Esophagus squamous epithelium (tissue), 5 donors: Measurements from ENCODE around the gene CARD6. TPM values are rescaled to one million over a fixed set of nuclear protein-coding genes. Genes with fewer than 3 reads are reported as not detected.
A peak's percentile ranks its signal among the peaks of the same experiment; 100 is the strongest.
"Not testable (repeated sequence)": the region's sequence is repeated elsewhere in the genome, so short reads cannot be mapped to it uniquely, and the experiment has no call there.

Experiments used
- DNase-seq: peaks from one replicate; lab custom pipeline; 2025; lab: John Stamatoyannopoulos, UW
- H3K27ac ChIP-seq, 4 donors: fragments of 200-600 bp; sonication (generic); one replicate each; pipeline ENCODE4 v1.5.1; 2016 to 2019; ENCODE audit warnings: mild to moderate bottlenecking in 1 of 4
- H3K27me3 ChIP-seq, 4 donors: fragments of 200-600 bp; sonication (generic); 1 replicate in 3 of 4; 2 replicates in 1 of 4; pipeline versions ENCODE4 v1.5.1 to v1.6.0; 2017 to 2021; ENCODE audit warnings: antibody characterized with exemption in 1 of 4
- H3K36me3 ChIP-seq, 3 donors: fragments of 200-600 bp; sonication (generic); one replicate each; pipeline ENCODE4 v1.5.1; 2016 to 2019
- H3K4me1 ChIP-seq, 3 donors: fragments of 200-600 bp; sonication (generic); one replicate each; pipeline ENCODE4 v1.5.1; 2017 to 2019
- H3K4me3 ChIP-seq, 4 donors: fragments of 200-600 bp; sonication (generic); 1 replicate in 3 of 4; 2 replicates in 1 of 4; pipeline ENCODE4 v1.5.1; 2016 to 2019; ENCODE audit warnings: mild to moderate bottlenecking in 2 of 4, moderate library complexity in 1 of 4
- H3K9me3 ChIP-seq, 3 donors: fragments of 200-600 bp; sonication (generic); one replicate each; pipeline ENCODE4 v1.5.1; 2016 to 2019
- POLR2A ChIP-seq, 4 donors: fragments of 450-650 bp; IDR thresholded peaks; one replicate each; pipeline ENCODE4 v1.6.1; 2017; ENCODE audit warnings: antibody characterized with exemption in 4 of 4, mild to moderate bottlenecking in 4 of 4, moderate library complexity in 3 of 4
- WGBS, 2 donors: methylation state at CpG; one replicate each; pipeline ENCODE4 v1.1.5; 2018; 5-methylcytosine and 5-hydroxymethylcytosine counted together
- intact Hi-C: fragments of 100-400 bp; cut with DNase I; formaldehyde crosslinking; loops from one replicate; pipeline ENCODE4 v1.15.0; 2022
- total RNA-seq, 4 donors: library from RNA; depleted of rRNA; stranded (reverse); fragments of >200 nt; gene quantifications; one replicate each; pipeline ENCODE4 v1.1.0, GENCODE V29; 2016
- TF ChIP-seq, protein P1 (sequence below), 6 experiments: fragments of 450-650 bp in 4 of 6; fragments of 200-600 bp in 2 of 6; sonication (generic) in 2 of 6; IDR thresholded peaks; one replicate each; pipeline ENCODE4 v1.5.1; 2016 to 2019; ENCODE audit warnings: antibody characterized with exemption in 6 of 6, mild to moderate bottlenecking in 4 of 6, moderate library complexity in 4 of 6
- donor health status: DM: yes; HTN: yes; CAD: no.

Gene CARD6, protein sequence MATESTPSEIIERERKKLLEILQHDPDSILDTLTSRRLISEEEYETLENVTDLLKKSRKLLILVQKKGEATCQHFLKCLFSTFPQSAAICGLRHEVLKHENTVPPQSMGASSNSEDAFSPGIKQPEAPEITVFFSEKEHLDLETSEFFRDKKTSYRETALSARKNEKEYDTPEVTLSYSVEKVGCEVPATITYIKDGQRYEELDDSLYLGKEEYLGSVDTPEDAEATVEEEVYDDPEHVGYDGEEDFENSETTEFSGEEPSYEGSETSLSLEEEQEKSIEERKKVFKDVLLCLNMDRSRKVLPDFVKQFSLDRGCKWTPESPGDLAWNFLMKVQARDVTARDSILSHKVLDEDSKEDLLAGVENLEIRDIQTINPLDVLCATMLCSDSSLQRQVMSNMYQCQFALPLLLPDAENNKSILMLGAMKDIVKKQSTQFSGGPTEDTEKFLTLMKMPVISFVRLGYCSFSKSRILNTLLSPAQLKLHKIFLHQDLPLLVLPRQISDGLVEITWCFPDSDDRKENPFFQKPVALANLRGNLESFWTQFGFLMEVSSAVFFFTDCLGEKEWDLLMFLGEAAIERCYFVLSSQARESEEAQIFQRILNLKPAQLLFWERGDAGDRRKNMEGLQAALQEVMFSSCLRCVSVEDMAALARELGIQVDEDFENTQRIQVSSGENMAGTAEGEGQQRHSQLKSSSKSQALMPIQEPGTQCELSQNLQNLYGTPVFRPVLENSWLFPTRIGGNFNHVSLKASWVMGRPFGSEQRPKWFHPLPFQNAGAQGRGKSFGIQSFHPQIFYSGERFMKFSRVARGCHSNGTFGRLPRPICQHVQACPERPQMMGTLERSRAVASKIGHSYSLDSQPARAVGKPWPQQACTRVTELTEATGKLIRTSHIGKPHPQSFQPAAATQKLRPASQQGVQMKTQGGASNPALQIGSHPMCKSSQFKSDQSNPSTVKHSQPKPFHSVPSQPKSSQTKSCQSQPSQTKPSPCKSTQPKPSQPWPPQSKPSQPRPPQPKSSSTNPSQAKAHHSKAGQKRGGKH
- 10 to 100 TPM; 17.7 to 20.4 (median 19.2) TPM for total RNA-seq

- TF ChIP-seq, protein P1, sequence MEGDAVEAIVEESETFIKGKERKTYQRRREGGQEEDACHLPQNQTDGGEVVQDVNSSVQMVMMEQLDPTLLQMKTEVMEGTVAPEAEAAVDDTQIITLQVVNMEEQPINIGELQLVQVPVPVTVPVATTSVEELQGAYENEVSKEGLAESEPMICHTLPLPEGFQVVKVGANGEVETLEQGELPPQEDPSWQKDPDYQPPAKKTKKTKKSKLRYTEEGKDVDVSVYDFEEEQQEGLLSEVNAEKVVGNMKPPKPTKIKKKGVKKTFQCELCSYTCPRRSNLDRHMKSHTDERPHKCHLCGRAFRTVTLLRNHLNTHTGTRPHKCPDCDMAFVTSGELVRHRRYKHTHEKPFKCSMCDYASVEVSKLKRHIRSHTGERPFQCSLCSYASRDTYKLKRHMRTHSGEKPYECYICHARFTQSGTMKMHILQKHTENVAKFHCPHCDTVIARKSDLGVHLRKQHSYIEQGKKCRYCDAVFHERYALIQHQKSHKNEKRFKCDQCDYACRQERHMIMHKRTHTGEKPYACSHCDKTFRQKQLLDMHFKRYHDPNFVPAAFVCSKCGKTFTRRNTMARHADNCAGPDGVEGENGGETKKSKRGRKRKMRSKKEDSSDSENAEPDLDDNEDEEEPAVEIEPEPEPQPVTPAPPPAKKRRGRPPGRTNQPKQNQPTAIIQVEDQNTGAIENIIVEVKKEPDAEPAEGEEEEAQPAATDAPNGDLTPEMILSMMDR (IDR thresholded peaks at IDR 0.05): no peak
- TF ChIP-seq POLR2A (IDR thresholded peaks at IDR 0.05): no peak
- H3K27ac ChIP-seq: peak within 1 kb of the TSS; percentile 80 to 90 (median 86)
- H3K9me3 ChIP-seq: no peaks in the 10 kb centered on the region
- H3K4me3 ChIP-seq: peak within 1 kb of the TSS; percentile 21 to 71 (median 48)
- peaks cover 5 to 31% (median 10%) of the 10 kb centered on the region in 3 donors for H3K4me1 ChIP-seq
- DNase-seq: no peak
- no peaks in the 10 kb centered on the region for H3K27me3 ChIP-seq
- peaks cover 0 to 22% (median 0%) of the 10 kb centered on the region in 3 donors for H3K36me3 ChIP-seq
- intact Hi-C loops: no loop called here
- WGBS, 2 donors: 8 to 10% methylated on average over 9 of the region's 9 CpGs
These were observed at the start of gene CARD6 for GRCh38 chr5:40841068-40841805. CARD6 (plus strand) TSS chr5:40841367; CDS start chr5:40841383, 16 bp downstream.

GRCh38 chr5:40791715-40792139 lies 49.4 kb upstream of the CARD6 start:
- Histone ChIP-seq H3K9me3 (no peaks in the 10 kb centered on the region), H3K4me3 (no peak overlapping the region), H3K4me1 (peaks cover 0 to 54% (median 26%) of the 10 kb centered on the region in 3 donors), H3K36me3 (peaks cover 0 to 17% (median 0%) of the 10 kb centered on the region in 3 donors), H3K27me3 (no peaks in the 10 kb centered on the region), H3K27ac (no peak overlapping the region)
- WGBS, 2 donors: 51 to 52% methylated on average over 3 of the region's 3 CpGs
- no peak for DNase-seq
- TF ChIP-seq, protein P1 (IDR thresholded peaks at IDR 0.05): no peak
- TF ChIP-seq POLR2A (IDR thresholded peaks at IDR 0.05): no peak
- intact Hi-C loops: no loop called here

- H3K27ac ChIP-seq, H3K27me3 ChIP-seq, H3K36me3 ChIP-seq, DNase-seq, H3K9me3 ChIP-seq, H3K4me3 ChIP-seq, intact Hi-C loops: not testable (repeated sequence)
- H3K4me1 ChIP-seq: peaks cover 0 to 59% (median 27%) of the 10 kb centered on the region in 3 donors
- WGBS, 2 donors: 90 to 93% methylated on average over 9 to 10 of the region's 10 CpGs
These were observed 48.5 kb upstream of the CARD6 start for GRCh38 chr5:40792691-40793090.

DNA sequence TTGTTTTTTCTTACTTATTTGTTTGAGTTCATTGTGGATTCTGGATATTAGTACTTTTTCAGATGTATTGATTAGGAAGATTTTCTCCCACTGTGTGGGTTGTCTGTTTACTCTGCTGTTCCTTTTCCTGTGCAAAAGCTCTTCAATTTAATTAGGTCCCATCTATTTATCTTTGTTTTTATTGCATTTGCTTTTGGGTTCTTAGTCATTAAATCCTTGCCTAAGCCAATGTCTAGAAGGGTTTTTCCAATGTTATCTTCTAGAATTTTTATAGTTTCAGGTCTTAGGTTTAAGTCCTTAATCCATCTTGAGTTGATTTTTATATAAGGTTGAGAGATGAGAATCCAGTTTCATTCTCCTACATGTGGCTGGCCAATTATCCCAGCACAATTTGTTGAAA lies 46.8 kb upstream of the CARD6 start:
- intact Hi-C loops, H3K27ac ChIP-seq, H3K9me3 ChIP-seq, DNase-seq, H3K4me3 ChIP-seq, H3K36me3 ChIP-seq, H3K27me3 ChIP-seq: not testable (repeated sequence)
- peaks cover 0 to 71% (median 31%) of the 10 kb centered on the region in 3 donors for H3K4me1 ChIP-seq

DNA sequence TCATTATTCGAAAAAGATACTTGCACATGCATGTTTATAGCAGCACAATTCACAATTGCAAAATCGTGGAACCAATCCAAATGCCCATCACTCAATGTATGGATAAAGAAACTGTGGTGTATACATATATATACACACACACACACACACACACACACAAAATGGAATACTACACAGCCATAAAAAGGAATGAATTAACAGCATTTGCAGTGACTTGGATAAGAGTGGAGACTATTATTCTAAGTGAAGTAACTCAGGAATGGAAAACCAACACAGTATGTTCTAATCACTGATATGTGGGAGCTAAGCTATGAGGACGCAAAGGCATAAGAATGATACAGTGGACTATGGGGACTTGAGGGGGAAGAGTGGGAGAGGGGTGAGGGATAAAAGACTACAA lies 46.3 kb upstream of the CARD6 start:
- DNase-seq, intact Hi-C loops, H3K27ac ChIP-seq, H3K9me3 ChIP-seq, H3K27me3 ChIP-seq, H3K4me3 ChIP-seq, H3K36me3 ChIP-seq: not testable (repeated sequence)
- WGBS, 2 donors: 49 to 79% methylated on average over 3 of the region's 3 CpGs
- peaks cover 0 to 75% (median 37%) of the 10 kb centered on the region in 3 donors for H3K4me1 ChIP-seq

DNA sequence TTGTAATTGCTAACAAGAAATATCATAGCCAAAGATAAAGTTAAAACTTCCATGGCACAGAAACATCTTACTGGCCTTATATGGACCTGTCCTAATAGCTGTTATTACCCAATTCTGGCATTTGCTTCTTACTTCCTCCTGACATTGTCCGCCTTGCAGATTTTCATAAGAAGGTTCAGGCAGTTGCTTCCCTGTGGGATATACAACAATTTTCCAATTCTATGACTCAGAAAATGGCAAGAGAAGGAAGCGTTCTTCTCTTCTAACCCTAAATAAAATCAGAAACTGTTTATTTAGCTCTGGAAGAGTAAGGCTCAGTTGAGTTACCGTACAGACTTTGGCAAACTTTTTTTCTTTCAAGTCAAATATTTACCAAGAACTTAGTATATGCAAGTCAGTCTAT lies 44.7 kb upstream of the CARD6 start:
- Histone ChIP-seq H3K36me3 (no peaks in the 10 kb centered on the region), H3K27me3 (no peaks in the 10 kb centered on the region), H3K9me3 (no peaks in the 10 kb centered on the region), H3K4me3 (peak overlapping the region; percentile 63 to 100 (median 94)), H3K4me1 (peaks cover 0 to 66% (median 30%) of the 10 kb centered on the region in 3 donors), H3K27ac (peak overlapping the region in 3 of 4 donors; percentile 37 to 97 (median 92))
- DNase-seq: no peak
- intact Hi-C loops: no loop called here
- TF ChIP-seq POLR2A (IDR thresholded peaks at IDR 0.05): no peak
- TF ChIP-seq, protein P1 (IDR thresholded peaks at IDR 0.05): no peak
- WGBS, 2 donors: 7 to 12% methylated on average over 3 of the region's 3 CpGs
